HEK293T (cell line): ENCODE results near the gene TMEM240.
"Not testable (repeated sequence)": the region's sequence is repeated elsewhere in the genome, so short reads cannot be mapped to it uniquely, and the experiment has no call there.

ENCODE experiments used
- CTCF ChIA-PET: fragments of 350-600 bp; formaldehyde crosslinking; extraction: SDS; loops from one replicate; lab custom pipeline; 2021; ENCODE audit warnings: antibody characterized with exemption, inconsistent platforms; lab: Yijun Ruan, JAX
- POLR2A ChIA-PET: fragments of 350-600 bp; formaldehyde crosslinking; extraction: SDS; loops from one replicate; lab custom pipeline; 2020; ENCODE audit warnings: antibody characterized with exemption, inconsistent platforms; lab: Yijun Ruan, JAX
- DNase-seq: peaks from one replicate; pipeline ENCODE4 v3.0.0; 2012; ENCODE audit warnings: mixed read lengths; ENCODE audit errors: extremely low spot score
- ARNT ChIP-seq: fragments of 450-650 bp; IDR thresholded peaks from 2 replicates; pipeline ENCODE4 v1.6.1; 2017; ENCODE audit warnings: mild to moderate bottlenecking
- BHLHE40 ChIP-seq: fragments of 450-650 bp; IDR thresholded peaks from 2 replicates; pipeline ENCODE4 v1.6.1; 2016; ENCODE audit warnings: mild to moderate bottlenecking, moderate library complexity, borderline replicate concordance
- CTBP1 ChIP-seq: fragments of 450-650 bp; IDR thresholded peaks from 2 replicates; pipeline ENCODE4 v1.6.1; 2016; ENCODE audit warnings: borderline replicate concordance
- ELF4 ChIP-seq: fragments of 450-650 bp; IDR thresholded peaks from 2 replicates; pipeline ENCODE4 v1.6.1; 2017; ENCODE audit warnings: antibody characterized with exemption
- FOXA1 ChIP-seq: fragments of 450-650 bp; IDR thresholded peaks from 2 replicates; pipeline ENCODE4 v1.6.1; 2016; ENCODE audit warnings: mild to moderate bottlenecking
- FOXK2 ChIP-seq: fragments of 450-650 bp; IDR thresholded peaks from 2 replicates; pipeline ENCODE4 v1.6.1; 2016; ENCODE audit warnings: mild to moderate bottlenecking
- FOXM1 ChIP-seq: fragments of 450-650 bp; IDR thresholded peaks from 2 replicates; pipeline ENCODE4 v1.6.1; 2017; ENCODE audit warnings: mild to moderate bottlenecking, borderline replicate concordance
- HDGF ChIP-seq: fragments of 450-650 bp; IDR thresholded peaks from 2 replicates; pipeline ENCODE4 v1.6.1; 2017; ENCODE audit warnings: antibody characterized with exemption, borderline replicate concordance
- L3MBTL2 ChIP-seq: fragments of 450-650 bp; conservative IDR thresholded peaks from 2 replicates; pipeline ENCODE4 v1.6.1; 2016; ENCODE audit warnings: mild to moderate bottlenecking
- LEF1 ChIP-seq: fragments of 450-650 bp; IDR thresholded peaks from 2 replicates; pipeline ENCODE4 v1.6.1; 2017; ENCODE audit warnings: mild to moderate bottlenecking, borderline replicate concordance
- NFRKB ChIP-seq: fragments of 450-650 bp; IDR thresholded peaks from 2 replicates; pipeline ENCODE4 v1.6.1; 2016; ENCODE audit warnings: mild to moderate bottlenecking, moderate library complexity
- PKNOX1 ChIP-seq: fragments of 450-650 bp; IDR thresholded peaks from 2 replicates; pipeline ENCODE4 v1.6.1; 2016
- SP1 ChIP-seq: fragments of 450-650 bp; IDR thresholded peaks from 2 replicates; pipeline ENCODE4 v1.6.1; 2017
- SUZ12 ChIP-seq: fragments of 450-650 bp; IDR thresholded peaks from 2 replicates; pipeline ENCODE4 v1.6.1; 2016; ENCODE audit warnings: mild to moderate bottlenecking
- TARDBP ChIP-seq: fragments of 450-650 bp; IDR thresholded peaks from 2 replicates; pipeline ENCODE4 v1.6.1; 2016
- ZNF384 ChIP-seq: fragments of 450-650 bp; IDR thresholded peaks from 2 replicates; pipeline ENCODE4 v1.6.1; 2016

The TMEM240 gene

GRCh38 chr1:1560178-1560577, 19.8 kb upstream of the TMEM240 start:
- POLR2A ChIA-PET: interaction anchor here (1.1 kb wide), 1 partner anchor 9 kb away, joined by 3 read pairs; no protein-coding TSS in a partner anchor
- TF ChIP-seq TARDBP (no peak), FOXA1 (no peak), HDGF (no peak), BHLHE40 (no peak), SP1 (no peak), L3MBTL2 (no peak), FOXK2 (no peak)
- CTCF ChIA-PET: no interaction called here

GRCh38 chr1:1559066-1559465, 18.6 kb upstream of the TMEM240 start:
- TF ChIP-seq HDGF: no peak
- TF ChIP-seq ELF4: no peak
- TF ChIP-seq BHLHE40: no peak
- no peak for TF ChIP-seq TARDBP
- TF ChIP-seq L3MBTL2: no peak
- no peak for TF ChIP-seq FOXM1
- TF ChIP-seq ARNT: no peak
- TF ChIP-seq FOXK2: no peak
- TF ChIP-seq ZNF384: no peak
- no peak for TF ChIP-seq PKNOX1
- TF ChIP-seq FOXA1: no peak
- no peak for TF ChIP-seq SP1
- TF ChIP-seq LEF1: no peak
- TF ChIP-seq SUZ12: no peak
- TF ChIP-seq NFRKB: no peak
- TF ChIP-seq CTBP1: no peak
- POLR2A ChIA-PET: interaction anchor here (0.7 to 1.3 kb wide), 3 partner anchors 8 to 56 kb away, joined by 3 read pairs; partner anchors contain the start of gene MIB2
- no peak for DNase-seq
- CTCF ChIA-PET: no interaction called here

More at GRCh38 chr1:1560178-1560577, 19.8 kb upstream of the TMEM240 start:
- no peak for DNase-seq

- TF ChIP-seq TARDBP (no peak), SUZ12 (no peak), FOXA1 (no peak), SP1 (no peak), LEF1 (no peak), NFRKB (no peak), BHLHE40 (no peak), FOXM1 (no peak), L3MBTL2 (no peak), ARNT (no peak), ELF4 (no peak), HDGF (no peak), ZNF384 (no peak), FOXK2 (no peak), PKNOX1 (no peak), CTBP1 (no peak)
- ChIA-PET CTCF (no interaction called here), POLR2A (interaction anchor here (1.3 kb wide), 1 partner anchor 57 kb away, joined by 3 read pairs; the partner anchor contains the start of gene MIB2)
- DNase-seq: no peak
Measured at GRCh38 chr1:1558591-1558990, 18.2 kb upstream of the TMEM240 start.

- POLR2A ChIA-PET, CTCF ChIA-PET, DNase-seq: not testable (repeated sequence)
Measured at GRCh38 chr1:1557688-1558087, 17.3 kb upstream of the TMEM240 start.

- CTCF ChIA-PET, POLR2A ChIA-PET, DNase-seq: not testable (repeated sequence)
Measured at GRCh38 chr1:1556961-1557360, 16.5 kb upstream of the TMEM240 start.

- DNase-seq: no peak
- POLR2A ChIA-PET: no interaction called here
- TF ChIP-seq ELF4 (no peak), BHLHE40 (no peak), FOXM1 (no peak), ARNT (no peak), CTBP1 (no peak), ZNF384 (no peak), HDGF (no peak), L3MBTL2 (no peak), TARDBP (no peak), SUZ12 (no peak), SP1 (no peak), FOXA1 (no peak)
- CTCF ChIA-PET: no interaction called here
Measured at GRCh38 chr1:1556505-1556904, 16.1 kb upstream of the TMEM240 start.

- POLR2A ChIA-PET: interaction anchor here (1.0 kb wide), 1 partner anchor 19 kb away, joined by 3 read pairs; no protein-coding TSS in a partner anchor
- CTCF ChIA-PET: no interaction called here
- DNase-seq: no peak
- TF ChIP-seq SP1 (no peak), ARNT (no peak), ELF4 (no peak), L3MBTL2 (no peak), FOXA1 (no peak), SUZ12 (no peak), FOXK2 (no peak), ZNF384 (no peak), HDGF (no peak), CTBP1 (no peak), NFRKB (no peak), PKNOX1 (no peak), FOXM1 (no peak), BHLHE40 (no peak), LEF1 (no peak), TARDBP (no peak)
Measured at GRCh38 chr1:1554926-1555915, 14.8 kb upstream of the TMEM240 start.
